Nucleus accumbens (tissue), 56 donors: ENCODE results near the gene PPP2R5B.
"Not testable (repeated sequence)": the region's sequence is repeated elsewhere in the genome, so short reads cannot be mapped to it uniquely, and the experiment has no call there.

Source experiments
- DNase-seq, 56 donors: peaks; one replicate each; lab custom pipeline; 2025; lab: John Stamatoyannopoulos, UW

Gene PPP2R5B

DNA sequence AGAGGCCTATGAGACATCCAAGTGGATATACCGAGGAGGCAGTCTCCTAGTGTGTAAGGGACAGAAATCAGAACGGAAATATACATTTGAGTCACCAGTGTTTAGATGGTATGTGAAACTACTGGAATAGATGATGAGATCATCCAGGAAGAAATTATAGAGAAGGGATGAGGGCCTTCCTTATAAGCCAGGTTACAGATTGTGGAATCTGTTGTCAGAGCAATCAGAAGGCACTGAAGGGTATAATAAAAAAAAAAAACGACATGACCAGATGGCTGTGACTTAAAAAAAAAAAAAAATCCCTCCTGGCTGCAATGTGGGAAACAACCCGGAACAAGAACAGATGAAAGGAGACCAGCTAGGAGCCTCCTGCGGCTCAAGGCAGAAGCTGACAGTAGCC, 44.7 kb downstream of the PPP2R5B start:
- DNase-seq = no peak

DNA sequence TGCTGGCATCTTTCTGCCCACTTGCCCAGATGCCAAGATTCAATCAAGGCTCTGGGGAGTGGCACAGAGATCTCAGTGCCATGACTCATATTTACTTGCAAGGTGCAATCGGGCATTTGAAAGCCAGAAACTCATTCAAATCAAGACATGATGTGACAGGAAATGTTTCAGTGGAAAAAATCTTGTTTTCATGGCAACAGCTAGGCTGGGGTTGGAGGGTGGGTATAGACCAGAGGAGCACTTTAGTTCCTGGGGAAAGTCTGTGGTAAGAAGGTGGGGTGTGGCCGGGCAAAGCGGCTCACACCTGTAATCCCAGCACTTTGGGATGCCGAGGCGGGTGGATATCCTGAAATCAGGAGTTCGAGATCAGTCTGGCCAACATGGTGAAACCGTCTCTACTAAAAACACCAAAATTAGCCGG, 46.3 kb downstream of the PPP2R5B start:
- DNase-seq = peak in 8 of 56 donors; percentile 2 to 26 (median 8)

DNA sequence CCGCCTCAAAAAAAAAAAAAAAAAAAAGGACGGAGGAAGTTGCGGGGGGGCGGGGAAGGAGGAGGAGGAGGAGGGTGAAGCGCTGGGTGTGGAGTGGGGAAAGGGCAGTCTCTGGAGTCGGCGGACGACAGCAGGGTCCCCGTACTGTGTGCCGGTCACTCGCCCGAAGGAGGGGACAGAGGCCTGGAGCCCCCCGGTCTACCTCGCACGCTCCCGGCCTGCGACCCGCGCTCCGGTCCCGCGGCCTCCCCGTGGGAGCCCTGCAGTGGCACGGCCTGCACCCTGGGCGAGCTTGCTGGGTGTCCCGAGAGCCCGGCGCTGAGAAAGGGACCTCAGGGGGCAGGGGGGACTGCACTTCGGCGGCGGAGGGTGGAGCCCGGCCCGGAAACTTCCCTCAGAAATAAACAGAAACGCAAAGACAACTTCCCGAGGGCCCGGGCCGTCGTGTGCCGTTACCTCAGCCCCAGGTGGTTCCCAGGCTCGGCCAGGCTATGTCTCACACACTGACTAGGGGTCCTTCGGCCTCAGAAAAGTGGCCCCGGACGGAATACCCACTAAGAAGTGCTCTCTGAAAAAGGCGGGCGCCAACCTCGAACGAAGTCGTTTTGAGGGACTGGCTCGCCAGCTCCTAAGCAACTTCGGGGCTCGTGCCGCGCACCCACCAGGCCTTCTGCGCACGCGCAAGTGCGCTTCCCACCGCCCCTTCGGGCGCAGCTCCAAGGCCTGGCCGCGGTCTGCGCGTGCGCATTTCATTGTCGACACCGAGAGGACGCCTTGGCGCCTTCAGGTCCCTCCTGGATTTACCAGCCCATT, 47.1 kb downstream of the PPP2R5B start, which contains the start of gene MAJIN:
Gene MAJIN, minus strand, starts transcription at position 688 of the 813 bp plus-strand sequence. CDS start 12,703 bp downstream, outside the sequence.
- peak in 46 of 56 donors; percentile 3 to 76 (median 36) for DNase-seq

DNA sequence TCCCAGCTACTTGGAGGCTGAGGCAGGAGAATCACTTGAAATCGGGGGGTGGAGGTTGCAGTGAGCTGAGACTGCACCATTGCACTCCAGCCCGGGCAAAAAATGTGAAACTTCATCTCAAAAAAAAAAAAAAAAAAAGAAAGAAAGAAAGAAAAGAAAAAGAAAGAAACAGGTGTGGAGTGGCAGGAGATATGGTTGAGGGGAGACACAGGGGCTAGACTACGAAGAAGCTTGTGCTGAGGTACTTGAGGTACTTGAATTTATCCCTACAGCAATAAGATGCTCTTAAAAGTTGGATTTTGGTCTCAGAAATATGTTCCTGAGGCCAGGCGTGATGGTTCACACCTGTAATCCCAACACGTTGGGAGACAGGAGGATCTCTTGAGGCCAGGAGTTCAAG, 49.6 kb downstream of the PPP2R5B start:
- DNase-seq = no peak

DNA sequence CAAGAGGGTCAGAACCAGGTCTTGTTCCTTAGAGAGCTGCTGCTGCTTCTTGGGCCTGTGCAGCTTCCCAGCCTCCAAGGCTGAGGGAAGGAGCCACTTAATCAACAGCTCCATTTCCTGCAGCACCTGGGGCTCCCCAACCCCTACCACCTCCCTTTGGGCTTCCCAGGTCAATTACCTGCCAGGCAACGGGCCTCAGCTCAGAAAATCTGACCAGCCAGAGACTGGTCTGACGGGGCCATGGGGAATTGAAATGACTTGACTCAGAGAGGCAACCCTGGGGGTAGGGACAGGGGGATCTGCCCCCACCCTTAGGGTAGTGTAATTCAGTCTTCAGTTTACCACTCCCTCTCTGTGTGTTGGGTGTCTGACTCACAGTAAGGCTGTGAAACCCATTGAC, 52.2 kb downstream of the PPP2R5B start:
- DNase-seq = no peak

DNA sequence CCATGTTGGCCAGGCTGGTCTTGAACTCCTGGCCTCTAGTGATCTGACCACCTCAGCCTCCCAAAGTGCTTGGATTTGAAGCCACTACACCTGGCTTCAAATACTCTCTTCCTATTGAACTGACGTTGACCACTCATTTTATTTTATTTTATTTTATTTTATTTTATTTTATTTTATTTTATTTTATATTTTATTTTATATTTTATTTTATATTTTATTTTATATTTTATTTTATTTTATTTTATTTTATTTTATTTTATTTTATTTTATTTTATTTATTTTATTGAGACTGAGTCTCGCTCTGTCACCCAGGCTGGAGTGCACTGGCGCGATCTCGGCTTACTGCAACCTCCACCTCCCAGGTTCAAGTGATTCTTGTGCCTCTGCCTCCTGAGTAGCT, 58.9 kb downstream of the PPP2R5B start:
- not testable (repeated sequence) for DNase-seq
